ENCODE measurements around the gene RNU11. TPM values are rescaled to one million over a fixed set of nuclear protein-coding genes. Genes with fewer than 3 reads are reported as not detected.

The RNU11 gene
- total and polyA plus RNA-seq, 2 experiments from 2014 or later: not detected

DNA sequence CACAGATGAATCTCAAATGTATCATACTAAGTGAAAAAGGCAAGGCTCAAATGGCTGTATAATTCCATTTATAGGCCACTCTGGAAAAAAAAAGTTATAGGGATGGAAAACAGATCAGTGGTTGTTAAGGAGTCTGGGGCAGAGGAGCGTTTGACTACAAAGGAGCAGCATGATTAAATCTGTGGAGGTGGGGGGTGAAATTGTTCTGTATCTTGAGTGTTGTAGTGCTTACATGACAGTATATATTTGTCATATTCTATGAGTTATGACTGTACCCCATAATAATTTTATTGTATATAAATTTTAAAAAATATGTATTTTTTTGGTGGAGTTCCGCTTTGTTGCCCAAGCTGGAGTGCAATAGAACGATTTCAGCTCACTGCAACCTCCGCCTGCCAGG lies 15.8 kb upstream of the RNU11 start:
- Histone ChIP-seq H4K20me1 (replicated peaks; ENCODE audit: insufficient read depth) (no peaks in the 10 kb centered on the region), H3K27me3 (ENCODE audit: insufficient read depth) (no peaks in the 10 kb centered on the region), H3K9me2 (ENCODE audit: insufficient read depth) (no peaks in the 10 kb centered on the region), H3K79me2 (replicated peaks; ENCODE audit: insufficient read depth) (0 out of 2 replicates have a peak, but pooled peaks cover under 1% of the 10 kb centered on the region), H3K27ac (ENCODE audit: low read depth) (no peak overlapping the region), H2AFZ (no peak overlapping the region), H3K4me2 (no peak overlapping the region), H3K4me3 (no peak overlapping the region), H3F3A (replicated peaks; ENCODE audit: low read depth) (no peaks in the 10 kb centered on the region), H3K4me1 (ENCODE audit: insufficient read depth) (no peaks in the 10 kb centered on the region), H3K36me3 (ENCODE audit: insufficient read depth) (no peaks in the 10 kb centered on the region)
- Mint-ChIP-seq H3K9me3 (no peaks in the 10 kb centered on the region), H3K4me1 (no peaks in the 10 kb centered on the region), H3K27ac (no peak overlapping the region), H3K36me3 (ENCODE audit: low read depth) (peaks cover 8% of the 10 kb centered on the region; the same call in 2 of the 3 replicates), H3K27me3 (ENCODE audit: insufficient read depth, low read depth, poor library complexity) (no peaks in the 10 kb centered on the region), H3K4me3 (no peak overlapping the region)
- ATAC-seq (no peak), DNase-seq (ENCODE audit: low spot score) (no peak)
- TF ChIP-seq, protein P1, sequence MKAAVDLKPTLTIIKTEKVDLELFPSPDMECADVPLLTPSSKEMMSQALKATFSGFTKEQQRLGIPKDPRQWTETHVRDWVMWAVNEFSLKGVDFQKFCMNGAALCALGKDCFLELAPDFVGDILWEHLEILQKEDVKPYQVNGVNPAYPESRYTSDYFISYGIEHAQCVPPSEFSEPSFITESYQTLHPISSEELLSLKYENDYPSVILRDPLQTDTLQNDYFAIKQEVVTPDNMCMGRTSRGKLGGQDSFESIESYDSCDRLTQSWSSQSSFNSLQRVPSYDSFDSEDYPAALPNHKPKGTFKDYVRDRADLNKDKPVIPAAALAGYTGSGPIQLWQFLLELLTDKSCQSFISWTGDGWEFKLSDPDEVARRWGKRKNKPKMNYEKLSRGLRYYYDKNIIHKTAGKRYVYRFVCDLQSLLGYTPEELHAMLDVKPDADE (IDR thresholded peaks at IDR 0.05): no peak
- no peak for TF ChIP-seq CREB1 (CRISPR knock-in tag; IDR thresholded peaks at IDR 0.05; ENCODE audit: low read depth)
- no peak for TF ChIP-seq EZH2 (IDR thresholded peaks at IDR 0.05; ENCODE audit: low read depth, unreplicated experiment)
- TF ChIP-seq ZNF114 (CRISPR knock-in tag; IDR thresholded peaks at IDR 0.05): no peak
- no peak for TF ChIP-seq STAT1 (IDR thresholded peaks at IDR 0.05; ENCODE audit: unreplicated experiment)
- no peak for TF ChIP-seq POLR2AphosphoS5 (IDR thresholded peaks at IDR 0.05; ENCODE audit: low read depth)
- TF ChIP-seq JUNB (IDR thresholded peaks at IDR 0.05; ENCODE audit: unreplicated experiment): no peak
- TF ChIP-seq NANOG (IDR thresholded peaks at IDR 0.05; ENCODE audit: borderline replicate concordance): no peak
- TF ChIP-seq, protein P2, sequence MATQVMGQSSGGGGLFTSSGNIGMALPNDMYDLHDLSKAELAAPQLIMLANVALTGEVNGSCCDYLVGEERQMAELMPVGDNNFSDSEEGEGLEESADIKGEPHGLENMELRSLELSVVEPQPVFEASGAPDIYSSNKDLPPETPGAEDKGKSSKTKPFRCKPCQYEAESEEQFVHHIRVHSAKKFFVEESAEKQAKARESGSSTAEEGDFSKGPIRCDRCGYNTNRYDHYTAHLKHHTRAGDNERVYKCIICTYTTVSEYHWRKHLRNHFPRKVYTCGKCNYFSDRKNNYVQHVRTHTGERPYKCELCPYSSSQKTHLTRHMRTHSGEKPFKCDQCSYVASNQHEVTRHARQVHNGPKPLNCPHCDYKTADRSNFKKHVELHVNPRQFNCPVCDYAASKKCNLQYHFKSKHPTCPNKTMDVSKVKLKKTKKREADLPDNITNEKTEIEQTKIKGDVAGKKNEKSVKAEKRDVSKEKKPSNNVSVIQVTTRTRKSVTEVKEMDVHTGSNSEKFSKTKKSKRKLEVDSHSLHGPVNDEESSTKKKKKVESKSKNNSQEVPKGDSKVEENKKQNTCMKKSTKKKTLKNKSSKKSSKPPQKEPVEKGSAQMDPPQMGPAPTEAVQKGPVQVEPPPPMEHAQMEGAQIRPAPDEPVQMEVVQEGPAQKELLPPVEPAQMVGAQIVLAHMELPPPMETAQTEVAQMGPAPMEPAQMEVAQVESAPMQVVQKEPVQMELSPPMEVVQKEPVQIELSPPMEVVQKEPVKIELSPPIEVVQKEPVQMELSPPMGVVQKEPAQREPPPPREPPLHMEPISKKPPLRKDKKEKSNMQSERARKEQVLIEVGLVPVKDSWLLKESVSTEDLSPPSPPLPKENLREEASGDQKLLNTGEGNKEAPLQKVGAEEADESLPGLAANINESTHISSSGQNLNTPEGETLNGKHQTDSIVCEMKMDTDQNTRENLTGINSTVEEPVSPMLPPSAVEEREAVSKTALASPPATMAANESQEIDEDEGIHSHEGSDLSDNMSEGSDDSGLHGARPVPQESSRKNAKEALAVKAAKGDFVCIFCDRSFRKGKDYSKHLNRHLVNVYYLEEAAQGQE (IDR thresholded peaks at IDR 0.05; ENCODE audit: unreplicated experiment): no peak
- TF ChIP-seq, protein P3, sequence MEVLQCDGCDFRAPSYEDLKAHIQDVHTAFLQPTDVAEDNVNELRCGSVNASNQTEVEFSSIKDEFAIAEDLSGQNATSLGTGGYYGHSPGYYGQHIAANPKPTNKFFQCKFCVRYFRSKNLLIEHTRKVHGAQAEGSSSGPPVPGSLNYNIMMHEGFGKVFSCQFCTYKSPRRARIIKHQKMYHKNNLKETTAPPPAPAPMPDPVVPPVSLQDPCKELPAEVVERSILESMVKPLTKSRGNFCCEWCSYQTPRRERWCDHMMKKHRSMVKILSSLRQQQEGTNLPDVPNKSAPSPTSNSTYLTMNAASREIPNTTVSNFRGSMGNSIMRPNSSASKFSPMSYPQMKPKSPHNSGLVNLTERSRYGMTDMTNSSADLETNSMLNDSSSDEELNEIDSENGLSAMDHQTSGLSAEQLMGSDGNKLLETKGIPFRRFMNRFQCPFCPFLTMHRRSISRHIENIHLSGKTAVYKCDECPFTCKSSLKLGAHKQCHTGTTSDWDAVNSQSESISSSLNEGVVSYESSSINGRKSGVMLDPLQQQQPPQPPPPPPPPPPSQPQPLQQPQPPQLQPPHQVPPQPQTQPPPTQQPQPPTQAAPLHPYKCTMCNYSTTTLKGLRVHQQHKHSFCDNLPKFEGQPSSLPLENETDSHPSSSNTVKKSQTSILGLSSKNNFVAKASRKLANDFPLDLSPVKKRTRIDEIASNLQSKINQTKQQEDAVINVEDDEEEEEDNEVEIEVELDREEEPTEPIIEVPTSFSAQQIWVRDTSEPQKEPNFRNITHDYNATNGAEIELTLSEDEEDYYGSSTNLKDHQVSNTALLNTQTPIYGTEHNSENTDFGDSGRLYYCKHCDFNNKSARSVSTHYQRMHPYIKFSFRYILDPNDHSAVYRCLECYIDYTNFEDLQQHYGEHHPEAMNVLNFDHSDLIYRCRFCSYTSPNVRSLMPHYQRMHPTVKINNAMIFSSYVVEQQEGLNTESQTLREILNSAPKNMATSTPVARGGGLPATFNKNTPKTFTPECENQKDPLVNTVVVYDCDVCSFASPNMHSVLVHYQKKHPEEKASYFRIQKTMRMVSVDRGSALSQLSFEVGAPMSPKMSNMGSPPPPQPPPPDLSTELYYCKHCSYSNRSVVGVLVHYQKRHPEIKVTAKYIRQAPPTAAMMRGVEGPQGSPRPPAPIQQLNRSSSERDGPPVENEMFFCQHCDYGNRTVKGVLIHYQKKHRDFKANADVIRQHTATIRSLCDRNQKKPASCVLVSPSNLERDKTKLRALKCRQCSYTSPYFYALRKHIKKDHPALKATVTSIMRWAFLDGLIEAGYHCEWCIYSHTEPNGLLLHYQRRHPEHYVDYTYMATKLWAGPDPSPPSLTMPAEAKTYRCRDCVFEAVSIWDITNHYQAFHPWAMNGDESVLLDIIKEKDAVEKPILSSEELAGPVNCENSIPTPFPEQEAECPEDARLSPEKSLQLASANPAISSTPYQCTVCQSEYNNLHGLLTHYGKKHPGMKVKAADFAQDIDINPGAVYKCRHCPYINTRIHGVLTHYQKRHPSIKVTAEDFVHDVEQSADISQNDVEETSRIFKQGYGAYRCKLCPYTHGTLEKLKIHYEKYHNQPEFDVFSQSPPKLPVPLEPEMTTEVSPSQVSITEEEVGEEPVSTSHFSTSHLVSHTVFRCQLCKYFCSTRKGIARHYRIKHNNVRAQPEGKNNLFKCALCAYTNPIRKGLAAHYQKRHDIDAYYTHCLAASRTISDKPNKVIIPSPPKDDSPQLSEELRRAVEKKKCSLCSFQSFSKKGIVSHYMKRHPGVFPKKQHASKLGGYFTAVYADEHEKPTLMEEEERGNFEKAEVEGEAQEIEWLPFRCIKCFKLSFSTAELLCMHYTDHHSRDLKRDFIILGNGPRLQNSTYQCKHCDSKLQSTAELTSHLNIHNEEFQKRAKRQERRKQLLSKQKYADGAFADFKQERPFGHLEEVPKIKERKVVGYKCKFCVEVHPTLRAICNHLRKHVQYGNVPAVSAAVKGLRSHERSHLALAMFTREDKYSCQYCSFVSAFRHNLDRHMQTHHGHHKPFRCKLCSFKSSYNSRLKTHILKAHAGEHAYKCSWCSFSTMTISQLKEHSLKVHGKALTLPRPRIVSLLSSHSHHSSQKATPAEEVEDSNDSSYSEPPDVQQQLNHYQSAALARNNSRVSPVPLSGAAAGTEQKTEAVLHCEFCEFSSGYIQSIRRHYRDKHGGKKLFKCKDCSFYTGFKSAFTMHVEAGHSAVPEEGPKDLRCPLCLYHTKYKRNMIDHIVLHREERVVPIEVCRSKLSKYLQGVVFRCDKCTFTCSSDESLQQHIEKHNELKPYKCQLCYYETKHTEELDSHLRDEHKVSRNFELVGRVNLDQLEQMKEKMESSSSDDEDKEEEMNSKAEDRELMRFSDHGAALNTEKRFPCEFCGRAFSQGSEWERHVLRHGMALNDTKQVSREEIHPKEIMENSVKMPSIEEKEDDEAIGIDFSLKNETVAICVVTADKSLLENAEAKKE (CRISPR knock-in tag; IDR thresholded peaks at IDR 0.05): no peak
- TF ChIP-seq ZNF331 (CRISPR knock-in tag; IDR thresholded peaks at IDR 0.05; ENCODE audit: low read depth): no peak
- TF ChIP-seq, protein P4, sequence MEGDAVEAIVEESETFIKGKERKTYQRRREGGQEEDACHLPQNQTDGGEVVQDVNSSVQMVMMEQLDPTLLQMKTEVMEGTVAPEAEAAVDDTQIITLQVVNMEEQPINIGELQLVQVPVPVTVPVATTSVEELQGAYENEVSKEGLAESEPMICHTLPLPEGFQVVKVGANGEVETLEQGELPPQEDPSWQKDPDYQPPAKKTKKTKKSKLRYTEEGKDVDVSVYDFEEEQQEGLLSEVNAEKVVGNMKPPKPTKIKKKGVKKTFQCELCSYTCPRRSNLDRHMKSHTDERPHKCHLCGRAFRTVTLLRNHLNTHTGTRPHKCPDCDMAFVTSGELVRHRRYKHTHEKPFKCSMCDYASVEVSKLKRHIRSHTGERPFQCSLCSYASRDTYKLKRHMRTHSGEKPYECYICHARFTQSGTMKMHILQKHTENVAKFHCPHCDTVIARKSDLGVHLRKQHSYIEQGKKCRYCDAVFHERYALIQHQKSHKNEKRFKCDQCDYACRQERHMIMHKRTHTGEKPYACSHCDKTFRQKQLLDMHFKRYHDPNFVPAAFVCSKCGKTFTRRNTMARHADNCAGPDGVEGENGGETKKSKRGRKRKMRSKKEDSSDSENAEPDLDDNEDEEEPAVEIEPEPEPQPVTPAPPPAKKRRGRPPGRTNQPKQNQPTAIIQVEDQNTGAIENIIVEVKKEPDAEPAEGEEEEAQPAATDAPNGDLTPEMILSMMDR (conservative IDR thresholded peaks at IDR 0.05; ENCODE audit: low read depth in 2 of 2): no peak
- TF ChIP-seq EZH2phosphoT487 (IDR thresholded peaks at IDR 0.05; ENCODE audit: unreplicated experiment): no peak

Measured in GM23338 (cell line).